Amniotic stem cell (primary cell): ENCODE data around the gene MOB1A.

Experiments
- DNase-seq: peaks from one replicate; lab custom pipeline; 2025; lab: John Stamatoyannopoulos, UW

Gene MOB1A

GRCh38 chr2:74103763-74104162 is 74.9 kb downstream of the MOB1A start:
- DNase-seq = no peak
